HG03175 (cell line): Measurements from ENCODE around the gene STARD3.

ENCODE experiments used
- ATAC-seq: cut with Tn5 transposase; IDR thresholded peaks from one replicate; pipeline ENCODE4 v1.9.1; 2021; ENCODE audit warnings: mild to moderate bottlenecking, moderate library complexity; ENCODE audit not compliant: unreplicated experiment

The STARD3 gene

GRCh38 chr17:39603304-39604016 lies 33.5 kb upstream of the STARD3 start:
- no peak for ATAC-seq

- no peak for ATAC-seq
Observed at GRCh38 chr17:39604911-39605491, 31.9 kb upstream of the STARD3 start.

GRCh38 chr17:39605492-39606433 lies 31.2 kb upstream of the STARD3 start:
- ATAC-seq = no peak

GRCh38 chr17:39606434-39607056 lies 30.4 kb upstream of the STARD3 start:
- ATAC-seq = no peak

- no peak for ATAC-seq
Observed at GRCh38 chr17:39607057-39607850, 29.7 kb upstream of the STARD3 start.

- no peak for ATAC-seq
Observed at GRCh38 chr17:39607851-39608130, 29.2 kb upstream of the STARD3 start, which contains the start of gene NEUROD2. TSS of gene NEUROD2 (minus strand) at chr17:39607920. CDS start at chr17:39606599, 1,321 bp downstream.

GRCh38 chr17:39608142-39608981 lies 28.6 kb upstream of the STARD3 start:
- no peak for ATAC-seq

GRCh38 chr17:39609416-39610025 lies 27.4 kb upstream of the STARD3 start:
- ATAC-seq = no peak

- ATAC-seq = no peak
Observed at GRCh38 chr17:39611401-39612112, 25.4 kb upstream of the STARD3 start.

GRCh38 chr17:39612291-39612894 lies 24.6 kb upstream of the STARD3 start:
- ATAC-seq = no peak

- no peak for ATAC-seq
Observed at GRCh38 chr17:39612935-39613464, 23.9 kb upstream of the STARD3 start.

- ATAC-seq = no peak
Observed at GRCh38 chr17:39614545-39615157, 22.3 kb upstream of the STARD3 start.

GRCh38 chr17:39615434-39615833 lies 21.5 kb upstream of the STARD3 start:
- ATAC-seq = no peak

GRCh38 chr17:39617100-39617445 lies 19.9 kb upstream of the STARD3 start:
- no peak for ATAC-seq

GRCh38 chr17:39617446-39618245 lies 19.3 kb upstream of the STARD3 start:
- ATAC-seq = no peak

- ATAC-seq = no peak
Observed at GRCh38 chr17:39618246-39618913, 18.6 kb upstream of the STARD3 start.
